Lower leg skin (tissue), 3 donors: ENCODE results near the gene AMOT.
"Not testable (repeated sequence)": the region's sequence is repeated elsewhere in the genome, so short reads cannot be mapped to it uniquely, and the experiment has no call there.

Experiments
- CTCF ChIP-seq, 3 donors: fragments of 450-650 bp; IDR thresholded peaks; one replicate each; pipeline ENCODE4 v1.5.1; 2016; ENCODE audit warnings: antibody characterized with exemption in 3 of 3, mild to moderate bottlenecking in 3 of 3, moderate library complexity in 2 of 3
- POLR2A ChIP-seq, 2 donors: fragments of 450-650 bp; IDR thresholded peaks; one replicate each; pipeline ENCODE4 v1.6.1; 2016 to 2017; ENCODE audit warnings: antibody characterized with exemption in 2 of 2, mild to moderate bottlenecking in 1 of 2, moderate library complexity in 1 of 2

- not testable (repeated sequence) for TF ChIP-seq CTCF, POLR2A (IDR thresholded peaks at IDR 0.05)
These were observed 14.3 kb upstream of the AMOT start for GRCh38 chrX:112854901-112855300.
